HCT116 (cell line): ENCODE results near the gene SPRING1.

Experiments
- EZH2 ChIP-seq: fragments of 200-600 bp; sonication (generic); IDR thresholded peaks from 2 replicates; pipeline ENCODE4 v1.6.1; 2017; ENCODE audit warnings: antibody characterized with exemption, mixed run types
- POLR2A ChIP-seq: IDR thresholded peaks from 2 replicates; pipeline ENCODE4 v1.7.0; 2011; ENCODE audit warnings: borderline replicate concordance; ENCODE audit not compliant: insufficient read depth, insufficient read length; ENCODE audit errors: extremely low read depth
- POLR2AphosphoS5 ChIP-seq: IDR thresholded peaks from 2 replicates; pipeline ENCODE4 v1.6.1; 2011; ENCODE audit warnings: mild to moderate bottlenecking, low read depth, low read length, moderate library complexity
- RAD21 ChIP-seq: IDR thresholded peaks from 2 replicates; pipeline ENCODE4 v1.6.1; 2012; ENCODE audit warnings: low read depth, mild to moderate bottlenecking
- REST ChIP-seq: IDR thresholded peaks from 2 replicates; pipeline ENCODE4 v1.6.1; 2012; ENCODE audit warnings: low read depth
- SP1 ChIP-seq: IDR thresholded peaks from 2 replicates; pipeline ENCODE4 v1.6.1; 2012; ENCODE audit warnings: low read depth
- SRF ChIP-seq: IDR thresholded peaks from 2 replicates; pipeline ENCODE4 v1.6.1; 2012; ENCODE audit warnings: low read depth
- ZNF274 ChIP-seq: fragments of 200-500 bp; sonication (Bioruptor generic); IDR thresholded peaks from 2 replicates; pipeline ENCODE4 v1.6.1; 2014; ENCODE audit warnings: mild to moderate bottlenecking, low read depth, low read length, inconsistent platforms
- TF ChIP-seq, protein P1 (sequence below), 3 experiments: fragments of 200-600 bp in 1 of 3; sonication (generic) in 1 of 3; IDR thresholded peaks in 2 of 3; conservative IDR thresholded peaks in 1 of 3; 2 replicates each; pipeline ENCODE4 v1.5.1; 2012 to 2017; ENCODE audit warnings: low read depth in 2 of 3, low read length in 2 of 3, antibody characterized with exemption in 1 of 3, borderline replicate concordance in 1 of 3, control low read depth in 1 of 3, mild to moderate bottlenecking in 1 of 3, mixed read lengths in 1 of 3, mixed run types in 1 of 3, moderate library complexity in 1 of 3; ENCODE audit not compliant: insufficient read depth in 1 of 3

- TF ChIP-seq POLR2A = no peak
- TF ChIP-seq REST = no peak
- TF ChIP-seq, protein P1, sequence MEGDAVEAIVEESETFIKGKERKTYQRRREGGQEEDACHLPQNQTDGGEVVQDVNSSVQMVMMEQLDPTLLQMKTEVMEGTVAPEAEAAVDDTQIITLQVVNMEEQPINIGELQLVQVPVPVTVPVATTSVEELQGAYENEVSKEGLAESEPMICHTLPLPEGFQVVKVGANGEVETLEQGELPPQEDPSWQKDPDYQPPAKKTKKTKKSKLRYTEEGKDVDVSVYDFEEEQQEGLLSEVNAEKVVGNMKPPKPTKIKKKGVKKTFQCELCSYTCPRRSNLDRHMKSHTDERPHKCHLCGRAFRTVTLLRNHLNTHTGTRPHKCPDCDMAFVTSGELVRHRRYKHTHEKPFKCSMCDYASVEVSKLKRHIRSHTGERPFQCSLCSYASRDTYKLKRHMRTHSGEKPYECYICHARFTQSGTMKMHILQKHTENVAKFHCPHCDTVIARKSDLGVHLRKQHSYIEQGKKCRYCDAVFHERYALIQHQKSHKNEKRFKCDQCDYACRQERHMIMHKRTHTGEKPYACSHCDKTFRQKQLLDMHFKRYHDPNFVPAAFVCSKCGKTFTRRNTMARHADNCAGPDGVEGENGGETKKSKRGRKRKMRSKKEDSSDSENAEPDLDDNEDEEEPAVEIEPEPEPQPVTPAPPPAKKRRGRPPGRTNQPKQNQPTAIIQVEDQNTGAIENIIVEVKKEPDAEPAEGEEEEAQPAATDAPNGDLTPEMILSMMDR (IDR thresholded peaks at IDR 0.05 in 2 of 3, conservative IDR thresholded peaks at IDR 0.05 in 1 of 3; ENCODE audit: borderline replicate concordance in 1 of 3, insufficient read depth in 1 of 3, low read depth in 2 of 3, low read length in 2 of 3) = no peak
- no peak for TF ChIP-seq SRF
- TF ChIP-seq POLR2AphosphoS5 = no peak
- no peak for TF ChIP-seq ZNF274
- no peak for TF ChIP-seq SP1
- no peak for TF ChIP-seq EZH2
- no peak for TF ChIP-seq RAD21
Observed at GRCh38 chr12:116736962-116737773, 701 bp downstream of the SPRING1 start.
